H1 (cell line): Measurements from ENCODE around the gene FGD4. TPM values are rescaled to one million over a fixed set of nuclear protein-coding genes. Genes with fewer than 3 reads are reported as not detected.

Experiments
- CTCF ChIA-PET: fragments of 300-600 bp; sonication (Branson Sonifier 250); formaldehyde crosslinking; loops from one replicate; lab custom pipeline; 2021; ENCODE audit not compliant: partially characterized antibody; lab: Charles Lee
- POLR2A ChIA-PET: fragments of 300-600 bp; sonication (Branson Sonifier 250); formaldehyde crosslinking; loops from one replicate; lab custom pipeline; 2021; ENCODE audit warnings: inconsistent platforms; ENCODE audit not compliant: partially characterized antibody; lab: Charles Lee
- DNase-seq, 2 experiments: peaks; one replicate each; pipeline versions ENCODE4 v3.0.0 to v3.0.0-alpha.2; 2010 to 2022; ENCODE audit warnings: low spot score in 2 of 2, low read depth in 1 of 2, mixed read lengths in 1 of 2
- FAIRE-seq: peaks from 2 replicates; lab custom pipeline; 2011; peaks lifted over from hg19 to GRCh38; lab: Jason Lieb, UNC
- H2AFZ ChIP-seq: 2 replicates; pipeline ENCODE4 v1.8.1; 2012; ENCODE audit warnings: low read length, inconsistent platforms
- H2AK5ac ChIP-seq: 2 replicates; pipeline ENCODE4 v1.6.1; 2013; ENCODE audit warnings: low read depth, low read length
- H2BK120ac ChIP-seq: replicated peaks from 2 replicates; pipeline ENCODE3; 2013; ENCODE audit warnings: low read depth, low read length, inconsistent platforms
- H2BK12ac ChIP-seq: 2 replicates; pipeline ENCODE4 v1.6.1; 2013; ENCODE audit warnings: low read depth, low read length
- H2BK15ac ChIP-seq: 2 replicates; pipeline ENCODE4 v1.6.1; 2013; ENCODE audit warnings: low read length
- H2BK20ac ChIP-seq: 2 replicates; pipeline ENCODE4 v1.6.1; 2013; ENCODE audit warnings: low read length
- H2BK5ac ChIP-seq: 2 replicates; pipeline ENCODE4 v1.6.1; 2013; ENCODE audit warnings: low read depth, low read length
- H3K14ac ChIP-seq: 2 replicates; pipeline ENCODE4 v1.6.1; 2013; ENCODE audit warnings: inconsistent platforms; ENCODE audit not compliant: insufficient read length
- H3K18ac ChIP-seq: 2 replicates; pipeline ENCODE4 v1.6.1; 2013; ENCODE audit warnings: low read length; ENCODE audit errors: extremely low read depth
- H3K23ac ChIP-seq: 2 replicates; pipeline ENCODE4 v1.6.1; 2013; ENCODE audit warnings: inconsistent platforms; ENCODE audit not compliant: insufficient read length
- H3K23me2 ChIP-seq: 2 replicates; pipeline ENCODE4 v1.6.1; 2013; ENCODE audit warnings: low read depth, low read length
- H3K27ac ChIP-seq: 2 replicates; pipeline ENCODE4 v1.6.1; 2011; ENCODE audit warnings: low read depth, low read length, inconsistent platforms
- H3K27me3 ChIP-seq, 4 experiments: replicated peaks in 1 of 4; 1 replicate in 1 of 4; 2 replicates in 3 of 4; pipeline versions ENCODE4 v1.6.1 to v1.8.1; 2011 to 2013; ENCODE audit warnings: low read length in 3 of 4, mild to moderate bottlenecking in 3 of 4, inconsistent platforms in 2 of 4, mixed read lengths in 2 of 4, moderate library complexity in 1 of 4; ENCODE audit not compliant: control insufficient read depth in 3 of 4, insufficient read depth in 3 of 4; ENCODE audit errors: extremely low read depth in 1 of 4
- H3K36me3 ChIP-seq, 4 experiments: 2 replicates each; pipeline versions ENCODE4 v1.6.1 to v1.8.1; 2011 to 2013; ENCODE audit warnings: mild to moderate bottlenecking in 4 of 4, low read length in 3 of 4, moderate library complexity in 2 of 4, control low read depth in 1 of 4, inconsistent platforms in 1 of 4; ENCODE audit not compliant: insufficient read depth in 4 of 4, control insufficient read depth in 2 of 4
- H3K4ac ChIP-seq: replicated peaks from 2 replicates; pipeline ENCODE3; 2013; ENCODE audit warnings: low read length, low read depth, mixed read lengths, inconsistent platforms; ENCODE audit not compliant: insufficient read length
- H3K4me1 ChIP-seq, 4 experiments: replicated peaks in 1 of 4; 1 replicate in 1 of 4; 2 replicates in 3 of 4; pipeline versions ENCODE4 v1.6.1 to v1.8.1; 2011 to 2013; ENCODE audit warnings: low read length in 3 of 4, inconsistent platforms in 2 of 4, mixed read lengths in 1 of 4; ENCODE audit not compliant: insufficient read depth in 4 of 4, control insufficient read depth in 3 of 4
- H3K4me2 ChIP-seq, 2 experiments: 2 replicates each; pipeline versions ENCODE4 v1.6.1 to v1.8.1; 2011 to 2013; ENCODE audit warnings: low read depth in 2 of 2, low read length in 2 of 2, control low read depth in 1 of 2, inconsistent platforms in 1 of 2, mild to moderate bottlenecking in 1 of 2; ENCODE audit not compliant: insufficient read depth in 1 of 2
- H3K4me3 ChIP-seq, 4 experiments: fragments of 200-600, 300-600 bp in 1 of 4; sonication (generic), shearing (Covaris generic), sonication (Bioruptor Twin) in 1 of 4; 2 replicates each; pipeline versions ENCODE4 v1.5.1 to v1.8.1; 2011 to 2016; ENCODE audit warnings: low read length in 4 of 4, low read depth in 3 of 4, control low read depth in 2 of 4, inconsistent platforms in 2 of 4, mild to moderate bottlenecking in 2 of 4, mixed read lengths in 1 of 4, moderate library complexity in 1 of 4; ENCODE audit not compliant: insufficient read depth in 2 of 4; ENCODE audit errors: extremely low read depth in 1 of 4
- H3K56ac ChIP-seq: replicated peaks from 2 replicates; pipeline ENCODE3; 2013; ENCODE audit warnings: low read depth, mild to moderate bottlenecking, mixed read lengths, low read length, inconsistent platforms; ENCODE audit not compliant: insufficient read length
- H3K79me1 ChIP-seq: 2 replicates; pipeline ENCODE4 v1.6.1; 2013; ENCODE audit warnings: low read depth, low read length, control low read depth
- H3K79me2 ChIP-seq, 2 experiments: 2 replicates each; pipeline versions ENCODE4 v1.6.1 to v1.8.1; 2012 to 2013; ENCODE audit warnings: low read length in 2 of 2, mild to moderate bottlenecking in 2 of 2, inconsistent platforms in 1 of 2; ENCODE audit not compliant: insufficient read depth in 2 of 2, control insufficient read depth in 1 of 2
- H3K9ac ChIP-seq, 4 experiments: replicated peaks in 1 of 4; 1 replicate in 1 of 4; 2 replicates in 3 of 4; pipeline versions ENCODE4 v1.6.1 to v1.8.1; 2011 to 2013; ENCODE audit warnings: low read depth in 3 of 4, low read length in 3 of 4, control low read depth in 2 of 4, mild to moderate bottlenecking in 2 of 4, moderate library complexity in 2 of 4, inconsistent platforms in 1 of 4; ENCODE audit errors: extremely low read depth in 1 of 4
- H3K9me3 ChIP-seq, 2 experiments: 2 replicates each; pipeline versions ENCODE4 v1.6.1 to v1.8.1; 2012 to 2013; ENCODE audit warnings: mild to moderate bottlenecking in 2 of 2, moderate library complexity in 2 of 2, control low read depth in 1 of 2, inconsistent platforms in 1 of 2, low read depth in 1 of 2, low read length in 1 of 2, mixed read lengths in 1 of 2; ENCODE audit not compliant: insufficient read depth in 2 of 2
- H4K20me1 ChIP-seq, 2 experiments: replicated peaks in 1 of 2; 2 replicates each; pipeline versions ENCODE3 to v1.8.1; 2011 to 2013; ENCODE audit warnings: inconsistent platforms in 2 of 2, low read length in 2 of 2, mild to moderate bottlenecking in 1 of 2; ENCODE audit not compliant: insufficient read depth in 2 of 2, control insufficient read depth in 1 of 2
- H4K5ac ChIP-seq: 2 replicates; pipeline ENCODE4 v1.6.1; 2013; ENCODE audit warnings: low read length, low read depth, mixed read lengths, inconsistent platforms; ENCODE audit not compliant: insufficient read length
- H4K8ac ChIP-seq: 2 replicates; pipeline ENCODE4 v1.8.0; 2013; ENCODE audit warnings: mild to moderate bottlenecking, moderate library complexity, low read length, inconsistent platforms; ENCODE audit not compliant: insufficient read depth; ENCODE audit errors: extremely low read depth
- H4K91ac ChIP-seq: replicated peaks from 2 replicates; pipeline ENCODE3; 2013; ENCODE audit warnings: low read length, mixed read lengths, inconsistent platforms; ENCODE audit not compliant: insufficient read length
- ATF2 ChIP-seq: IDR thresholded peaks from 2 replicates; pipeline ENCODE4 v1.6.1; 2012; ENCODE audit warnings: low read length, inconsistent platforms
- CREB1 ChIP-seq: IDR thresholded peaks from 2 replicates; pipeline ENCODE4 v1.6.1; 2012; ENCODE audit warnings: inconsistent platforms
- CTBP2 ChIP-seq: IDR thresholded peaks from 2 replicates; pipeline ENCODE4 v1.7.0; 2011; ENCODE audit warnings: borderline replicate concordance, mild to moderate bottlenecking, moderate library complexity, mixed read lengths, low read length; ENCODE audit not compliant: insufficient read depth, insufficient read length
- POLR2AphosphoS5 ChIP-seq: IDR thresholded peaks from 2 replicates; pipeline ENCODE4 v1.6.1; 2011; ENCODE audit warnings: low read depth, low read length
- YY1 ChIP-seq: IDR thresholded peaks from 2 replicates; pipeline ENCODE4 v1.6.1; 2011; ENCODE audit warnings: low read depth, mild to moderate bottlenecking, low read length
- WGBS, 2 experiments: shearing (Covaris generic) in 1 of 2; methylation state at CpG; one replicate each; pipeline versions ENCODE4 v1.1.6 to v1.1.7; 2013 to 2015; ENCODE audit warnings: low lambda C conversion rate in 2 of 2, mixed read lengths in 2 of 2, inconsistent platforms in 1 of 2, low coverage in 1 of 2, missing lambda C conversion rate in 1 of 2; ENCODE audit not compliant: insufficient replicate concordance in 2 of 2, insufficient coverage in 1 of 2, insufficient read length in 1 of 2; ENCODE audit errors: extremely low coverage in 1 of 2, missing lambda C conversion rate in 1 of 2; 5-methylcytosine and 5-hydroxymethylcytosine counted together
- polyA plus RNA-seq, 7 experiments: library from polyadenylated mRNA; depleted of rRNA in 3 of 7; stranded (reverse) in 5 of 7; unstranded in 2 of 7; fragments of >200 nt in 5 of 7; fragments of 200-250 nt in 2 of 7; gene quantifications; 1 replicate in 5 of 7; 2 replicates in 1 of 7; 4 replicates in 1 of 7; pipeline versions ENCODE4 v1.2.1 to v1.2.3, GENCODE V29; 2011 to 2013; ENCODE audit warnings: missing spikeins in 2 of 7, mixed read lengths in 2 of 7
- total RNA-seq: library from RNA; stranded (reverse); fragmentation: NEBNext Ultra II Directional; extraction: Animal tissue kit (Norgen Biotek cat#: 25700); gene quantifications from 2 replicates; pipeline ENCODE4 v1.2.1, GENCODE V29; 2021

FGD4 gene
- total and polyA plus RNA-seq, 2 of the 8 experiments (the other 6 are each of a cell fraction or from before 2014, with no cell fraction given), result 8.5 to 48.2 TPM

- Histone ChIP-seq H4K8ac (no peak overlapping the region), H3K4me2 (no peak overlapping the region), H3K4me3 (no peak overlapping the region), H3K9ac (no peak overlapping the region), H3K27me3 (no peaks in the 10 kb centered on the region), H2AFZ (no peak overlapping the region), H3K79me1 (peaks cover 13% of the 10 kb centered on the region; the same call in 1 of the 2 replicates), H4K20me1 (peaks cover 13 to 20% of the 10 kb centered on the region in 2 experiments), H3K27ac (no peak overlapping the region), H3K9me3 (no peaks in the 10 kb centered on the region), H3K36me3 (no peaks in the 10 kb centered on the region), H3K23ac (no peak overlapping the region), H3K14ac (no peak overlapping the region), H3K4ac (no peak overlapping the region), H2BK12ac (no peak overlapping the region), H4K91ac (no peak overlapping the region), H3K79me2 (peaks cover 3 to 98% of the 10 kb centered on the region in 2 experiments; a peak in 3 of 4 replicates), H2BK20ac (no peak overlapping the region), H3K4me1 (peaks cover 0 to 7% (median 4%) of the 10 kb centered on the region in 4 experiments; a peak in 4 of 7 replicates), H3K18ac (no peak overlapping the region), H4K5ac (no peak overlapping the region), H2BK5ac (no peak overlapping the region), H3K23me2 (peaks cover 2% of the 10 kb centered on the region; the same call in 1 of the 2 replicates), H2AK5ac (no peak overlapping the region), H2BK15ac (no peak overlapping the region), H3K56ac (no peak overlapping the region), H2BK120ac (no peak overlapping the region)
- POLR2A ChIA-PET, result interaction anchor here (0.7 to 1.9 kb wide), 3 partner anchors 10 to 29 kb away, joined by 3 to 8 read pairs (median 4); no protein-coding TSS in a partner anchor
- DNase-seq (no peak), FAIRE-seq (no peak)
- WGBS, 2 experiments, result 91% methylated on average over 2 of the region's 2 CpGs; no CpG with 5 or more reads in 1 of the 2 experiments
- CTCF ChIA-PET, result interaction anchor here (0.6 to 1.6 kb wide), 6 partner anchors 18 to 159 kb away, joined by 3 to 4 read pairs (median 4); no protein-coding TSS in a partner anchor
- TF ChIP-seq YY1 (no peak), POLR2AphosphoS5 (no peak), CREB1 (no peak), ATF2 (no peak), CTBP2 (no peak)
Measured at GRCh38 chr12:32512379-32512778, 113.0 kb downstream of the FGD4 start.
